Ectodermal cell (in vitro differentiated cells): ENCODE data around the gene TSC22D3.
"Not testable (repeated sequence)": the region's sequence is repeated elsewhere in the genome, so short reads cannot be mapped to it uniquely, and the experiment has no call there.

Experiments used
- H3K27ac ChIP-seq: 2 replicates; pipeline ENCODE4 v1.7.0; 2013; ENCODE audit warnings: mild to moderate bottlenecking, low read depth, low read length; ENCODE audit not compliant: insufficient read depth, poor library complexity, severe bottlenecking
- H3K27me3 ChIP-seq: 2 replicates; pipeline ENCODE4 v1.7.0; 2013; ENCODE audit warnings: mild to moderate bottlenecking, low read length; ENCODE audit not compliant: insufficient read depth, control insufficient read depth, poor library complexity, severe bottlenecking
- H3K36me3 ChIP-seq: one replicate; pipeline ENCODE4 v1.7.0; 2013; ENCODE audit warnings: low read length; ENCODE audit not compliant: control insufficient read depth, insufficient read depth
- H3K4me1 ChIP-seq: one replicate; pipeline ENCODE4 v1.7.0; 2013; ENCODE audit warnings: low read length; ENCODE audit not compliant: control insufficient read depth, insufficient read depth
- H3K4me3 ChIP-seq: 2 replicates; pipeline ENCODE4 v1.7.0; 2013; ENCODE audit warnings: low read depth, low read length, control low read depth; ENCODE audit not compliant: insufficient read depth
- H3K9me3 ChIP-seq: 2 replicates; pipeline ENCODE4 v1.7.0; 2013; ENCODE audit warnings: mild to moderate bottlenecking, low read length, moderate library complexity; ENCODE audit not compliant: control insufficient read depth
- WGBS, 2 experiments: methylation state at CpG; one replicate each; pipeline ENCODE4 v1.1.7; 2013; ENCODE audit warnings: missing lambda C conversion rate in 2 of 2; 5-methylcytosine and 5-hydroxymethylcytosine counted together

TSC22D3 gene

DNA sequence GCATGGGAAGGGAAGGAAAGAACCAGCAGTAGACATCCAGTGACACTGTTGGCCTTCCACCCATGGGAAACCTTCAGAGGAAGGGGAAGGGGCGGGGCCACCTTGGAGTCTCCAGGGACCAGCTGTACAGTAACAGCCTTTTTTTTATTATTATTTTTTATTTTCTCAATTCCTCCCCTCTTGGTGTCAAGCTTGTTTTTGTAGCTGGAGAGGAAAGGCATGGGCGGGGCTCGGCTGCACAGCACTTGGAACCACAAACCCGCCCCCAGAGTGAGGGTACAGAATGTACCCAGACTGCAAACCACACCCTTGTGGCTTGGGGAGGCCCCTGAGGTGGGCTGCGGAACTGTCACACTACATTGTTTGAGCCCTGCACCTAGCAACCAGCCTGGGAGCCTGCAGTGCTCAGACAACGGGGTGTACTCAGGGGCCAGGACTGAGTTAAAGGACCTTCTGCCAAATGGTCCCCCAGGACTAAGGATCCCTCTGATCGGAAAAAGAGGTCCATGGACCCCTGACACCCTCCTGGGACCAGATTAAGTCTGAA, 101.6 kb downstream of the TSC22D3 start:
- WGBS, 2 experiments, result 70 to 74% methylated on average over 6 to 7 of the region's 7 CpGs
- Histone ChIP-seq H3K4me1 (peaks cover 8% of the 10 kb centered on the region), H3K4me3 (no peak overlapping the region), H3K9me3 (no peaks in the 10 kb centered on the region), H3K27ac (no peak overlapping the region), H3K27me3 (peaks cover 5% of the 10 kb centered on the region), H3K36me3 (no peaks in the 10 kb centered on the region)

DNA sequence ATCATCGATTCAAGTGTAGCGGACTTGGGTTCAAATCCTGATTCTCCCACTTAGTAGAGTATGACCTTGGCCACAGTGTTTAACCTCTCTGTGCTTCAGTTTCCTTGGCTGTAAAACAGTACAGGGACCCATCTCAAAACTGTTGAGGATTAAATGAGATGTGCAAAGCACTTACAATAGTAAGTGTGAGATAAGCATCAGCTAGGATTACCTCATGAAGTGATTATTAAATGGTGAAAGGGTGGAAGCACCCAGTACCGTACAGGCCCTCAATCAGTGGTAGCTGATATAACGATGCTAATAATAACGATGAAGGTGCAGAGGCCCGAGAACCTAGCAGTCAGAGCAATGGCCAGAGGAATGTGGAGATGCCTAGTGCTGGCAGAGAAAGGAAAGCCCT, 102.2 kb downstream of the TSC22D3 start:
- no peaks in the 10 kb centered on the region for H3K9me3 ChIP-seq
- no peak overlapping the region for H3K27ac ChIP-seq
- WGBS, 2 experiments, result 90 to 93% methylated on average over 6 of the region's 6 CpGs
- H3K36me3 ChIP-seq, result no peaks in the 10 kb centered on the region
- H3K4me1 ChIP-seq, result peaks cover 8% of the 10 kb centered on the region
- H3K4me3 ChIP-seq, result no peak overlapping the region
- peaks cover 5% of the 10 kb centered on the region for H3K27me3 ChIP-seq

DNA sequence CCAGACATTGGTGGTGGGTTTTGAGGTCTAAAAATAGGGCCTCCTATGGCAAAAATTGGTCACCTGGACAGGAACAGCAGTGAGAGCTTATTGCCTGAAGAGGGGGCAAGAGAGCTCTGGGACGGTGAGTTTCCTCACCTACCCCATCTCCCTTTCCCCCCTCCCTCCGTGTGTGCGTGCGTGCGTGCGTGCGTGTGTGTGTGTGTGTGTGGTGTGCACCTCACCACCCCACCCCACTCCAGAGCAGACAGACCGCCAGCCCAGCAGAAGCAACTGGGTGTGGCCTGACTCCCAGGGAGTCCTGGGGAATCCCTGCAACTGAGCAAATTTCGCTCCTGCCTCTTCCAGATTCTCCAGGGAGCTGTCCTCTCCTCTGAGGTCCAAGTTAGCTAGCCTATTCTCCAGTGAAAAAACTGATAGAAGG, 102.6 kb downstream of the TSC22D3 start:
- Histone ChIP-seq H3K4me1 (peaks cover 8% of the 10 kb centered on the region), H3K27ac (no peak overlapping the region), H3K9me3 (no peaks in the 10 kb centered on the region), H3K4me3 (no peak overlapping the region), H3K36me3 (no peaks in the 10 kb centered on the region), H3K27me3 (peaks cover 5% of the 10 kb centered on the region)
- 46 to 89% methylated on average over 1 to 2 of the region's 9 CpGs for WGBS, 2 experiments

DNA sequence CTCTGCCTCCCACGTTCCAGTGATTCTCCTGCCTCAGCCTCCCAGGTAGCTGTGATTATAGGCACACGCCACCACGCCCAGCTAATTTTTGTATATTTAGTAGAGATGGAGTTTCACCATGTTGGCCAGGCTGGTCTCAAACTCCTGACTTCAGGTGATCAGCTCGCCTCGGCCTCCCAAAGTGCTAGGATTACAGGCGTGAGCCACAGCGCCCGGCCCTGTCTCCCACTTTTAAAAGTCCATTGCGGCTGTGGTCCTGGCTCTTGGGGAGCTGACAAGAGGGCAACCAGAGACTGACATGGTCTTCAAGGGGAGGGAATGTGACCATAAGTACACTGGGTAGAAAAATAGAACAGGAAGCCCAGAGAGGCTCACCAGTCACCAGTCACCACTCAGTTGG, 104.3 kb downstream of the TSC22D3 start:
- not testable (repeated sequence) for H3K27ac ChIP-seq, H3K27me3 ChIP-seq, H3K36me3 ChIP-seq, H3K4me1 ChIP-seq, H3K4me3 ChIP-seq, H3K9me3 ChIP-seq
- 92 to 96% methylated on average over 9 of the region's 9 CpGs for WGBS, 2 experiments

DNA sequence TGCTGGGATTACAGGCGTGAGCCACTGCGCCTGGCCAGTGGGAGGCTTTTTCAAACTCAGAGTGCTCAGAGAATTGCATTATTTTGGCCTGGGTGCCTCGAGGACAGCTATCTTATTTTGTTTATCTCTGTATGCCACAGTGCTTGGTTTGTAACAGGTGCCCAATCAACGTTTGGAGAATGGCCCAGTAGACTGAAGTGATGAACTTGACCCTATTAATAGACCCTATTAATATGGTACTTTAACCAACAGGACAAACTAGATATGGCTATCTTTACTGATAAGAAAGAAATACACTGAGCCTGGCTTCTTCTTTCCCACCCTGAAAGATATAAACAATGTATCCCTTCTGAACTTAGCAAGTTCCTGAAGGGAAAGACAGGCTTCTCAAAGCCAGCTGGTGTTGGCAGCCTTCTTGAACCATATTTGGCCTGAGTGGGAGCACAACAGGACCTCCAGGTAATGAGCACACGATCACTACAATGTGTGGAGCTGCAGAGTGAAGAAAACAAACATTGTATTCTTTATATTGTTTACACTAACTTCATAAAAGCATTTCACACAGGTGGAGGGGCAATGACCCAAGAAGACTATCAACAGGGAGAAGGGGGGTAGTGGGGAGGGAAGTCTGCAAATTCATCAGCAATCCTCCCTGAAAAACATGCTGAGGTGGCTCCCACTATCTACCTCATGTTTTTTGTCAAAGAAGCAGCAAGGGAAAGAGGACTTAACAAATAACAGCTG, 105.5 kb downstream of the TSC22D3 start:
- Histone ChIP-seq H3K4me3 (no peak overlapping the region), H3K27me3 (no peaks in the 10 kb centered on the region), H3K4me1 (peaks cover 8% of the 10 kb centered on the region), H3K27ac (no peak overlapping the region), H3K9me3 (no peaks in the 10 kb centered on the region), H3K36me3 (no peaks in the 10 kb centered on the region)
- 81 to 83% methylated on average over 4 of the region's 5 CpGs for WGBS, 2 experiments

DNA sequence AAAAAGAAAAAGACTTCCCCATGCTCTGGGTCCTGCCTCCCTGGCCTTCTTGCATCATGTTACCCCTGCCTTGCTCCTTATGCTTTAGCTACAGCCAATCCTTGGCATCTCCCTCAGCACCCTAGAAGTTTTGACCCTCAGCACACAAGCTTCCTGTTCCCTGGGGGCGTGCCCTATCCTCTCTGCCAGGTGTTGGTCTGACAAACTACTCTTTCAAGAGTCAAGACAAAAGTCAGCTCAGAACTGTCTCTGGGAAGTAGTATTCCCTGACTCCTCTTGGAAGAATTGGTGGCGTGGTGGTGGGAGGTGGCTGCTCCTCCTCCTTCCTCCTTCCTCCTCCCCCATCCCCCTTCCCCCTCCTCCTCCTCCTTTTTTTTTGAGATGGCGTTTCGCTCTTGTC, 106.3 kb downstream of the TSC22D3 start:
- Histone ChIP-seq H3K4me3 (no peak overlapping the region), H3K27me3 (no peaks in the 10 kb centered on the region), H3K9me3 (no peaks in the 10 kb centered on the region), H3K4me1 (peaks cover 1% of the 10 kb centered on the region), H3K36me3 (no peaks in the 10 kb centered on the region), H3K27ac (no peak overlapping the region)
- 47 to 54% methylated on average over 3 to 4 of the region's 4 CpGs for WGBS, 2 experiments

DNA sequence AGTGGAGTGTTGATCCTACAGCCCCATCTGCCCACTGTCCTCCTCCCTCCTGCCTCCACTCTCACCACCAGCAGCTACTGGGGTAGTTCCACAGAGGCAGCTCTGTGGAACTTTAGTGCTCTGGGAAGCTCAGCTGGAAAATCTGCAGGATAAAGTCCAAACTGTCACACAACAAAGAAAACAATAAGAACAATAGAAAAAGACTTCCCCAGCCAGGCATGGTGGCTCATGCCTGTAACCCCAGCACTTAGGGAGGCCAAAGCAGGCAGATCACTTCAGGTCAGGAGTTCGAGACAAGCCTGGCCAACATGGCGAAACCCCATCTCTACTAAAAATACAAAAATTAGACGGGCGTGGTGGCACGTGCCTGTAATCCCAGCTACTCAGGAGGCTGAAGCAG, 106.9 kb downstream of the TSC22D3 start:
- not testable (repeated sequence) for H3K36me3 ChIP-seq, H3K27me3 ChIP-seq, H3K9me3 ChIP-seq, H3K4me3 ChIP-seq, H3K4me1 ChIP-seq, H3K27ac ChIP-seq
- WGBS, 2 experiments, result 90 to 92% methylated on average over 5 of the region's 5 CpGs

DNA sequence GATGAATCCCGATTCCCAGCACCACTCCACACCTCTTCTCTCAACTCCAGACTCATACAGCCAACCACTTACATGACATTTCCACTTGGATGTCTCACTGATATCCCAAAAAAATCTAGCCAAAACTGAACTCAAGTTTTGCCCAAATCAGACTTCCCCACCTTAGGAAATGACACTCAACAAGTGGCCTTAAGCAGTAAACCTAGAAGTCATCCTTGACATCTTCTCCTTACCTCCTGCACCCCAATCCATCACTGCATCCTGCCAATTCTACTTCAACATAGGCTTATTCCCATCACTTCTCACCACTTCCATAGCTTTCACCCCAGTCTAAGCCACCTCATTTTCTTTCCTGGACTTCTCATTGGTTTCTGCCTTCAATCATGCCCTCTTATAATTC, 108.2 kb downstream of the TSC22D3 start:
- H3K27me3 ChIP-seq, result no peaks in the 10 kb centered on the region
- H3K36me3 ChIP-seq, result no peaks in the 10 kb centered on the region
- H3K27ac ChIP-seq, result no peak overlapping the region
- H3K9me3 ChIP-seq, result no peaks in the 10 kb centered on the region
- H3K4me3 ChIP-seq, result no peak overlapping the region
- WGBS, 2 experiments, result 85 to 92% methylated on average over 1 of the region's 1 CpG
- H3K4me1 ChIP-seq, result peaks cover 2% of the 10 kb centered on the region

DNA sequence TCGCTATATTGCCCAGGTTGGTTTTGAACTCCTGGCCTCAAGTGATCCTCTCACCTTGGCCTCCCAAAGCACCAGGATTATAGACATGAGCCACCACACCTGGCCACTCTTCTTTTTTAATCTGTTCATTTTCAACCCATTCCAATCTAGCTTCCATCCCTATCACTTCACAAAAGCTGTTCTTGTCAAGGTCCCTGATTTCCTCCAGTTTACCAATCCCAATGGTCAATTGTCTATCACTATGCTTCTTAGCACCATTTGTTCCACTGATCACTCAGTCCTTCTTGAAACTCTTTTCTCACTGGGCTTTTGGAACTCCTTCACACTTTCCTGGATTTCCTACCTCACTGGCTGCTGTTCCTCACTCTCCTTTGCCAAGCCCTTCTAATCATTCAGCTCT, 108.7 kb downstream of the TSC22D3 start:
- no peaks in the 10 kb centered on the region for H3K36me3 ChIP-seq
- peaks cover 2% of the 10 kb centered on the region for H3K4me1 ChIP-seq
- H3K4me3 ChIP-seq, result no peak overlapping the region
- H3K9me3 ChIP-seq, result no peaks in the 10 kb centered on the region
- no peaks in the 10 kb centered on the region for H3K27me3 ChIP-seq
- WGBS, 2 experiments, result 95 to 100% methylated on average over 1 of the region's 1 CpG
- no peak overlapping the region for H3K27ac ChIP-seq
